RWPE1 (cell line): Measurements from ENCODE around the gene P4HA3.

ENCODE experiments used
- CTCF ChIA-PET: fragments of 350-600 bp; sonication (Branson Sonifier 250); formaldehyde crosslinking; extraction: SDS; loops from one replicate; lab custom pipeline; 2021; lab: Yijun Ruan, JAX
- POLR2A ChIA-PET: fragments of 400-600 bp; formaldehyde crosslinking; extraction: SDS; loops from one replicate; lab custom pipeline; 2020; ENCODE audit warnings: antibody characterized with exemption; ENCODE audit not compliant: low non-redundant PET; lab: Yijun Ruan, JAX
- DNase-seq: peaks from one replicate; pipeline ENCODE4 v3.0.0; 2012; ENCODE audit warnings: low spot score
- H3K27ac ChIP-seq: fragments of 450-650 bp; 2 replicates; pipeline ENCODE4 v1.5.1; 2017
- TF ChIP-seq, protein P1 (sequence below): fragments of 450-650 bp; conservative IDR thresholded peaks from 2 replicates; pipeline ENCODE4 v1.5.1; 2017; ENCODE audit warnings: low read depth, mild to moderate bottlenecking

P4HA3 gene

DNA sequence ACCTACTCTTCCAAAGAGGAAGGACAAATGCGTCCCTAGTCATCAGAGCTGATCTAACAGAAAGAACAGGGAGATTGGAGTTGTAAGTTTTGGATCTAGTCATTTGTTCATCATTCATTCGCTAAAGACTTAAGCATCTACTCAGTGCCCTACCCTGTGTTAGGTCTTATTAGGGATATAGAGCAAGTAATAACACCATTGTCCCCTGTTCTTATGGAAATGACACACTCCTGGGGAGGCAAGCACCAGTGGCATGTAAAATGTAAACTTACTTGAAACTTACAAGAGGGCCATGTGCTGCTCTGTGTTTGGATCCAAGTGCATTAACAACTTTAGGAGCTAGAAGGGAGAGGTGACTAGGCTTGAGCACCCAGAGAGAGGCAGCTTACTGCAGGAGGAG is 61.9 kb downstream of the P4HA3 start:
- DNase-seq: no peak
- H3K27ac ChIP-seq: no peak overlapping the region
- ChIA-PET POLR2A (no interaction called here), CTCF (no interaction called here)
- TF ChIP-seq, protein P1, sequence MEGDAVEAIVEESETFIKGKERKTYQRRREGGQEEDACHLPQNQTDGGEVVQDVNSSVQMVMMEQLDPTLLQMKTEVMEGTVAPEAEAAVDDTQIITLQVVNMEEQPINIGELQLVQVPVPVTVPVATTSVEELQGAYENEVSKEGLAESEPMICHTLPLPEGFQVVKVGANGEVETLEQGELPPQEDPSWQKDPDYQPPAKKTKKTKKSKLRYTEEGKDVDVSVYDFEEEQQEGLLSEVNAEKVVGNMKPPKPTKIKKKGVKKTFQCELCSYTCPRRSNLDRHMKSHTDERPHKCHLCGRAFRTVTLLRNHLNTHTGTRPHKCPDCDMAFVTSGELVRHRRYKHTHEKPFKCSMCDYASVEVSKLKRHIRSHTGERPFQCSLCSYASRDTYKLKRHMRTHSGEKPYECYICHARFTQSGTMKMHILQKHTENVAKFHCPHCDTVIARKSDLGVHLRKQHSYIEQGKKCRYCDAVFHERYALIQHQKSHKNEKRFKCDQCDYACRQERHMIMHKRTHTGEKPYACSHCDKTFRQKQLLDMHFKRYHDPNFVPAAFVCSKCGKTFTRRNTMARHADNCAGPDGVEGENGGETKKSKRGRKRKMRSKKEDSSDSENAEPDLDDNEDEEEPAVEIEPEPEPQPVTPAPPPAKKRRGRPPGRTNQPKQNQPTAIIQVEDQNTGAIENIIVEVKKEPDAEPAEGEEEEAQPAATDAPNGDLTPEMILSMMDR: no peak

DNA sequence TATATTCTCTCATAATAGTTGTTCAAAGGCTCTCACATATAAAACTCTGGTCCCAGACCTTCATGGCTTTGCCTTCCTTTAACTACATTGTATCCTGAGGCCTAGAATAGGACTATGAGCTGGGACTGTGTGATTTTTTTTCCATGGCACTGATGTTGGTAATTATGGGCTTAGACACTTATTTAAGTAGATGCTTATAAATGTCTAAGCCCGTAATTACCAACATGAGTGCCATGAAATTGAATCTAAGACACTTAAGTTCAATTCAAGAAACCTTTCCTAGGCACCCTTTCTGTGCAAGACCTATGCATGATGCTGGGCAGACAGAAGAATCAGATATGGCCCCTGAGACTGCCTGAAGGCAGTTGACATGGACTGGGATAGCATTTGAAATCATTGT is 63.0 kb downstream of the P4HA3 start:
- ChIA-PET CTCF (no interaction called here), POLR2A (no interaction called here)
- TF ChIP-seq, protein P1: no peak
- no peak overlapping the region for H3K27ac ChIP-seq
- DNase-seq: no peak

DNA sequence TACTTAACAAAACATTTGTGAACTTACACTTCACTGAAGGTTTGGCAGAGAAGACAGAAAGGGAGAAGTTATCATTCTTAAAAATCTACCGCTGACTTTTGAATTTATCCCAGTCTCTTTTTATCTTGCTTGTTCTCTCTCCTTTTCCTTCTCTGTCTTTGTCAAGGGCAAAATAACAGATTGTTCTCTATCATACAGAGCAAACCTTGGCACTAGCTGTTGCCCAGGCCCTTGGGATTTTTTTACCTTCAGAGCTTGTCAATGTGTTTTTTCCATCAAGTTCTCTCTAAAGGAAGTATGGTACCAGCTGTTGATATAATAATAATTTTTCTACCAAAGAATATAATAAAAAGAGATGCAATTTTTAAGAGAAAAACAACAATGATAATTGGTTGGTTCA is 73.2 kb downstream of the P4HA3 start:
- DNase-seq: no peak
- no peak overlapping the region for H3K27ac ChIP-seq
- ChIA-PET POLR2A (no interaction called here), CTCF (interaction anchor here (0.9 kb wide), 1 partner anchor 16 kb away, joined by 4 read pairs; no protein-coding TSS in a partner anchor)
- TF ChIP-seq, protein P1: no peak

DNA sequence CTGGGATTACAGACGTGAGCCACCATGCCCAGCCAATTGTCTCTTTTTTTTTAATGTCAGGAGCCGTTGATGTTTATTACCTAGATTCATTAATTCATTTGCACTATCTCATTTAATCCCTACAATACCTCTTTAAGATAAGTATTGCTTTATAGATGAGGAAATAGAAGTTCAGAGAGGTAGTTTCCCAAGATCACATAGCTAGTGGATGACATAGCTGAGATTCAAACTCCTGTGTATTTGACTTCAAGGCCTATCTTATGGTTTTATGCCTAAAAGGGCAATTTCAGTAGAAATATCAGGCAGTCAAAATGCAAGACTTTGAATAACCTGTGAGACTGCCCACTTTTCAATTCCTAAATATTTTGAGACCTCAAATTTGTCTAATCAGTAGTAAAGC is 73.9 kb downstream of the P4HA3 start:
- no peak overlapping the region for H3K27ac ChIP-seq
- DNase-seq: no peak
- TF ChIP-seq, protein P1: no peak
- POLR2A ChIA-PET: interaction anchor here (0.6 kb wide), 1 partner anchor 55 kb away, joined by 3 read pairs; no protein-coding TSS in a partner anchor
- CTCF ChIA-PET: interaction anchor here (0.6 to 0.9 kb wide), 2 partner anchors 16 to 1619 kb away, joined by 4 to 5 read pairs; no protein-coding TSS in a partner anchor

DNA sequence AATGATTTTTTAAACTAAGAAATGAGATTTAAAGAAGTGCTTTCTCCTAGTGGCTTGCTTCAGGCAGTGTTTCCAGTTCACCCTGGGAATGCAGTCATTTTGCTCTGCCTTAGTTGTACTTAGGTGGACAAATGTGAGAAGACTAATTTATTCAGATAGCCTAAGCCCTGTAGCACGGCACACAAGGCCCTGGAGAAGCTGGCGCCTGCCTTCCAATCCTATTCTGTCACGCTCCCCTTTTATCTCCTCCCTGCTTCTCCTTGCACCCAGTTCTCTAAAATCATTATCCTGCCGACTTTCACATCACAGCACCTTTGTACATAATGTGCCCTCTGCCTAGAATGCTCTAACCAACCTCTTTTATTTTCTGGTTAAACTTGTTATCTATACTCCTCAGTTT is 76.3 kb downstream of the P4HA3 start:
- CTCF ChIA-PET: interaction anchor here (0.7 kb wide), 1 partner anchor 685 kb away, joined by 3 read pairs; no protein-coding TSS in a partner anchor
- TF ChIP-seq, protein P1: no peak
- no peak overlapping the region for H3K27ac ChIP-seq
- POLR2A ChIA-PET: no interaction called here
- no peak for DNase-seq

DNA sequence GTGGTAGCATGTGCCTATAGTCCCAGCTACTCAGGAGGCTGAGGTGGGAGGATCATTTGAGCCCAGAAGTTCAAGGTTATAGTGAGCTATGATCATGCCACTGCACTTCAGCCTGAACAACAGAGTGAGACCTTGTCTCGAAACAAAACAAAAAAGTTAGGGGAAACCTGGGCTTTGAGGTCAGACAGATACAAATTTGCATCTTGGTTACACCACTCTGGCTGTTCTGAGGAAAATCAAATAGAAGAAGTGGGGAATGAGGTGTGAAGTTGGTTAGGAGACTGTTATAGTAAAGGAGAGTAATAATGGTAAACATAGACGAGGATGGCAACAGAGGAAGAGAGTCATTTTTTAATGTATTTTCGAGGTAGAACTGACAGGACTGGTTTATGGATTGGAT is 77.8 kb downstream of the P4HA3 start:
- DNase-seq: no peak
- CTCF ChIA-PET: interaction anchor here (0.6 kb wide), 1 partner anchor 182 kb away, joined by 3 read pairs; no protein-coding TSS in a partner anchor
- POLR2A ChIA-PET: no interaction called here
- H3K27ac ChIP-seq: no peak overlapping the region
- TF ChIP-seq, protein P1: no peak
